Fibroblast of skin of left quadriceps (primary cell): ENCODE data around the gene IDS.
A peak's percentile ranks its signal among the peaks of the same experiment; 100 is the strongest.
"Not testable (repeated sequence)": the region's sequence is repeated elsewhere in the genome, so short reads cannot be mapped to it uniquely, and the experiment has no call there.

Experiments
- DNase-seq, 2 experiments: peaks; one replicate each; pipeline ENCODE4 v3.0.0-alpha.2; 2013; ENCODE audit warnings: low read depth in 2 of 2

The IDS gene

DNA sequence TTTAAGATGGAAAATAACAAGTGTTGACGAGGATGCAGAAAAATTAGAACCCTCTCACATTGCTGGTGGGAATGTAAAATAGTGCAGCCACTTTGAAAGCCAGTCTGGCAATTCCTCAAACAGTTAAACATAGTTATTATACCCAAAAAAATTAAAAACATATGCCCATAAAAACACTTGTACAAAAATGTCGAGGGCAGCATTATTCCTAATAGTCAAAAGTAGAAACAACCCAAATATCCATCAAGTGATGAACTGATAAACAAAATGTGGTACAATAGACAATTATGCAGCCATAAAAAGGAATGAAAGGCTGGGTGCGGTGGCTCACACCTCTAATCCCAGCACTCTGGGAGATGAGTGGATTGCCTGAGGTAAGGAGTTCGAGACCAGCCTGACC is 6.3 kb downstream of the IDS start:
- no peak for DNase-seq

DNA sequence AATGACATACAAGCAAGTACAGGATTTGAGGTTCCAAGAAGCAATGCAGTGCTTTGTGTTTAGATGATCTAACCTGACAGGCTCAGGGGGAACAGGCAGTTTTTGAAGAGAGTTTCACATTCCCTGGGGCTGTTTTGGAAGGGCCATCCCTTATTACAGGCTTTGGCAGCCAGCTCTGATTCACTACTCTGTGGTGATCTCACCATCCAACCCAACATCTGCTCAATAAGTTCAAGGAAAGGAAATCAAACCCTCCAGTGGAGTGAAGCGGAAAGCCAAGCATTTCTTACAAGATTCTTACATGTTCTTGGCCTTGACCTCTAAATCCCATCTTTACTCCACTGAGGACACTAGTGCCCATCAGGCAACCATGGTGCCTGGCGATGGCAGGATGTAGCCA is 7.5 kb downstream of the IDS start:
- peak in 1 of 2 experiments; percentile 6 for DNase-seq

DNA sequence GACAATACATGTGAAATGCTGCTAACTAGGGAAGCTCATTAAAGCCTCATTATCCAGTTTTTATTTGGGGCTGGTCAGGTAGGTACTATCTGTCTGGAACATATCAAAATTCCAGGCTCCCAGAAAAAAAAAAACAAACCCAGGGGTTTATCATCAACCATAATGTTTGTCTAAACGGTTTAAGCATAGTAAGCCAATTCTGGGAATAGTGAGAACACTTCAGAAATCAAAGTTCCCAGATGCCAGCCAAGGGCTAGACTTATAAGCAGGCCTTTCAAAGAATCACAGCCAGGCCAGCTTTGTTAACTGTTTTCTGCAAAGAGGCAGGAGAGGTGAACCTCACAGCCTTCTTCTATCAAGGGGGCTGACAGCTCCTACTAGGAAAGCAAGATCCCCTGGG is 8.1 kb downstream of the IDS start:
- no peak for DNase-seq

DNA sequence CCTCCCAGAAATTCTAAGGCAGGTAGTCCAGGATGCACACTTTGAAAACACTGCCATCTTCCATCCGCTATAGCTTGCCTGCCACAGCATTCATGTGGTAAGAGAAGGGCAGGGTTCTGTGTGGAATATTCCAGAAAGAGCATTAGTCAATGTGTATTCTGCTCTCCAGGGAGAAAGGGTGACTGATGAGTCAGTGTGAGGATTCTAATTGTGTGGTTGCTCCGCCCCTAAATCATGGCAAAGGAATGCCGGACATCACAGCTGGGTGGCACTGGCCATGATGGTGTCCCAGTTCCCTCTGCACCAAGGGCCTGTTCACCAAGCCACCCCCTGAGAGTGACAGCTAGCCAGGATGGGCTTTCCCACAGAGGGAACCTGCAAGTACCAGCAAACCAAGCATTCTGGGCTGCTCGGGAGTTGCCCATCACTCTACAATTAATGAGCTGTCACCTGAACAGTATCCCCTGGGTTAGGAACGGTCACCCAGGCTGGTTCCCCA is 9.5 kb downstream of the IDS start:
- DNase-seq = peak; percentile 7 to 22

DNA sequence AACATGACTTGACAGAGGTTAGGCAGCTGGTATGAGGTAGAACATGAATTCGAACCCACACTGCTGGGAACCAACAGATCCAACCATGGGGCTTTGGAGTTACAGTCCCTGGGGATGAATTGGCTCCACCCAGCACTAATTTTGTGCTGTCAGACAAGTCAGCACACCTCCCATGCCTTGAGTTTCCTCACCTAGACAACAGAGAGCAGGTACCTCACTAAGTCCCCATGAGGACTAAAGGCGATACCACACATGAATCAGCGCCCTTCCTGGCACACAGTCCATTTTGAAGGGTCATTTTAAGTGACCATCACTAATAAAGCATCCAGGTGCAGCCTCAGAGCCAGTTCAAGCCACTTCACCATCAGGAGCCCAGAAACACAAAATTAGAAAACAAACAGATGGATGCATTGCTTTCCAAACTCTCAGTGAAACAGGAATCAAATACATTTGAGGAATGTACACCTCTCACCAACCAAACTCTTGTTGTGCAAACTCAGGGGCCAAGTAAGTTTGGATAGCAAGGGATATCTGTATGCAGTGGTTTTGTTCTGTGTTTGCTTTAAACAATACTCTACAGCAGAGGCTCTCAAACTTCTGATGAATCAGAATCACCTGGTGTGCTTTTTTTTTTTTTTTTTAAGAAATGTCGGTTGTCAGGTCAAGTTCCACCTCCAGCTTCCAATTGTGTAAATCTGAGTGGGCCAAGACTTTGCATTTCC is 10.1 kb downstream of the IDS start:
- DNase-seq = no peak

DNA sequence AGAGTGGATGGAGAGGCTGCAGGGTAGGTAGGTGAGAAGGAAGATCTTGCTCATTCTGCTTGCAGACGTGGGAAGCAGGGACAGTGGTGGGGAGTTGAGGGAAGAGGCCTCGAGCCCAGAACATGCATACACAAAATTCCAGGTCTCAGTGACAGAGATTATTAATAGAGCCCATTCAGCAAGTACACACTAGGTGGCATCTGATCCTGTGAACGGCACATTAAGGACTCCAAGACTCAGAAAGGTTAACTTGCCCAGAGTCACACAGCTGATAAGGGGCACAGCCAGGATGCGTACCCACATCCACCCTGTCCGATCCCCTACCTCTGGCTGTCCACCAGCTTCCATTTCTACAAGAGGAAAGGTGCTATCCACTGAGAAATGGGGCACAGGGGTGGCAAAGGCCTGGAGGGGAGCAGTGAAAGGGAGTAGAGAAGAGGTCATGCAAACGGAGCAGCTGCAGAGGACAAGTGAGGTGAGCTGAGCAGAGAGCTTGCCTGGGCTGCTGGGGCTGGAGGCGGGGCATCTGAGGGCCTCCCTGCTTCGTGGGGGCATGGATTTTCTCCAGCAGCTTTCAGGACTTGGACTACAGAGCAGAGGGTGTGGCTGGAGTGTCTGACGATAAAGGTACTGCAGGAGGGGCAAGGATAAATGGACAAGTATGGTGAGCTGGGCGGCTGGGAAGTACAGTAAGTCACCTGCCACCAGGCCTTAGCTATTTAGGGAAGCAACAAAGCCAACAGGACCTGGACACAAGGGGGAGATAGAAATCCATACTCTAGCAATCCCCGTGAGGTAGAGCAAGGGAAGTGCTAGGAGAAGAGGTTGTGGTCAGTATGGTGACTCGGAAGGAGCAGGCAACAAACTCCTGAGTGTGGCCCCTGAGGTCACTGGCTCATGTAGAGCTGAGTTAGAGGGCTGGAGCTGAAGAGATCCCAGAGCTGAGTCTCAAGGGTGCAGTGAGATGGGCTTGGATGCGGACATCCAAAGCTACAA is 11.2 kb downstream of the IDS start:
- DNase-seq = no peak

DNA sequence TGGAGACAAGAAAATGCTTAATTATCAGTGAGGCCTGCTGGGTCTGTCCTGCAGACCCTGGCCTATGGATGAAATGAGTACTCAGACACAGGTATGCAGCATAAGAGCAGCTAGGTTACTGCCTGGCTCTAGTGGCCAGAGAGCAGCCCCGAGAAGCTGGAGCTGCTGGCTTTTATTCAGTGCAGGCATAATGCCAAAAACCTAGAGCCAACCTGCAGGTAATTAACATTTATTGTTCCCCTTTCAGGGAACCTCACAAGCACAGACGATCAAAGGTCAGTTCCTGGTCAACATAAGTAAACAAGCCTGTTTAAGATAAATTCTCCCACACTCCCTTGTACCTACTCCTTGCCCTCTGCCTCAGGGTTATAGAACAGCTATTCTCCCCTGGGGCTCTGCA is 13.3 kb downstream of the IDS start:
- no peak for DNase-seq

DNA sequence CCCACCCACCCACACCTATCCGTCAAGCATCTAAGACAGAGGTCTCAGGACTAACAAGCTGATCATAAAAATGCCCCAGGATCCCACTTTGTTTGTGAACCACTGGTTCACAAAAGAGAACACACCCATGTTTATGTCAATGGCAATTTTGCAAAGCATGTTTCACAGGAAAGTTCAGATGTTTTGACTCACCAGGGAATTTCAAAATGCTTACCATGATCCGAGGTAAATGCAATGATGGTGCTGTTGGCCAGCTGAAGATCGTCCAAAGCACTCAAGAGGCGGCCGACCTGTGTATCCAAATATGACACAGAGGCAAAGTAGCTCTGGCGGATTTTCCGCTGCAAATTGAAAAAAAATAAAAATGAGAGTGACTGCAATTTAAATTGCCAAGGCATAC is 15.0 kb downstream of the IDS start:
- DNase-seq = no peak

DNA sequence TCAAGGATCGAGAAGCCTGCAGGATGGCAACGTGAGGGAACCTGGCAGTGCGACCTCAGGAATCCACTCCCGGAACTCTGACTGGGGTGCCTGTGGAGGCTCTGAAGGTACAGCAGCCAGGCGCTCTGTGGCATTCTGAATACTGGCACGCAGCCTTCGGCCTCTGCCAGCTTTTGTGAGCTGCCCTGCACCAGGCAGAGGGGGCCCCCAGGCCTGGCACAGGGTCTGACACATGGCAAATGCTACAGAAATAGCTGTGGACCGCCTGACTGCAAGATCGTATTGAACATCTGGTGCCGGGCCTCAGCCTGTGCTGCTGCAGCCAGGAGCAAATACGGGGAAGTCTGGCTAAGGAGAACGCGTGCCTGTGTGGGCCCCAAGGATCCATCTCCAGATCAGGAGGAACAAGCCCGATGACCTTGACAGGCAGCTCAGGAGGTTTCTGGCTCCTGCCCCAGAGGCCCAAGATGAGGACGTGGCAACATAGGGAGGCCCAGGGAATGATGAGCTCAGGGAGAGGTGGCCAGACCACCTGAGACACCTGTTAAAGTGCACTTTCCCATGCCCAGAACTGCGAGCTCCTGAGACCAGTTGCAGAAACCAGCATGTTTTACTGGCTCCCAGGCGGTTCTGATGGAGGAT is 16.6 kb downstream of the IDS start:
- not testable (repeated sequence) for DNase-seq

DNA sequence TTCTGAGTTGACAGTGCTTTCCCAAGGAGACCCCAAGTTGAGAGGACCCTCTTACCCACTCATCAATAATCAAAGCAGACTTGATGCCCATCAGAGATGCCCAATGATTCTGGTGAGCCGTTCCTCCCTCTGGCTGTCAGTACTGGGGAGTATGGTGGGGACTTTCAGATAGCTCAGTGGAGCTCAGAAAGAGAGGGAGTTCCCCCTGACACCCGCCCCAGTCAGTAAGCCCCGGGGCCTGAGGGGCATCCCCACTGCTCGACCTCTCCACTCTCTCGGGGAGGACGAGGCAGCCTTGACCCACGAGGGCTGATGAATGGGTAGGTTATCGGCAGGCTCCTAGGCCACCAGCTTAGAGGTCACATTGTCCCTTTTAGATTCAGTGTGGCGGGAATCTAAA is 17.1 kb downstream of the IDS start:
- not testable (repeated sequence) for DNase-seq

DNA sequence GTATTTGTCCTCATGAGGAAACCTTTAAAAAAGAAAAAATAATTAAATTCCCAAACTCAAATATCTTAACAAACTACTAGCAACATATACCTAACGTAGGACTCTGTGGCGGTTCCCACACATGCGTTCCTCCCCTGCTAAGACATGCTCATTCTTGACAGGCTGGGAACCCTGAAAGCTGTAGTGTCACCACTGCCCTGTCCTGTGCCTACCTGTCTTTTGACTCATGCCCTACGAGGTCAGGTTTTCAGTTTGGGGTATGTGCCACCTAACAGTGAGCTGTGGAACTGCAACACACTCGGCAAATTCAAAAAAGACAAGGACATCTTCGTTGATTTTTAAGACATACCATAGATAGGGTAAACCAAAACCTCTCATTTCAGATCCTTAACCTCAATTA is 17.8 kb downstream of the IDS start:
- no peak for DNase-seq

DNA sequence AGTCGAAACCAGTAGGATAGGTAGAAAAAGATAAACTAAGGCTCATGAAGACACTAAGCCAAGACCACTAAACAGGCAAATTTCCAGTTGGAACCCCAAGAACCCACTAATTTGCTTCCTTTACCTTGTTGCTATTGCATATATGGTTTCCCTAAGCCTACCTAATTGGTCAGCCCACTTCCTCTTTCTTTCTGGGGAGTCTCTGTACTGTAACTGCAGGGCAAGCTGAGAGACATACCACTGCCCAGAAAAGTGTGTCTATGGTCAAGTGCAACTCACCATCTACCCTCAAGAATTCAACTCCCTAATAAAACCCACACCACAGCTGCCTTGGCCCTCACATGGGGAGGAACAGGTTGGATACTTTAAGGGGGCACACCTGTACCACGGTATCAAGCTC is 28.6 kb downstream of the IDS start:
- no peak for DNase-seq

DNA sequence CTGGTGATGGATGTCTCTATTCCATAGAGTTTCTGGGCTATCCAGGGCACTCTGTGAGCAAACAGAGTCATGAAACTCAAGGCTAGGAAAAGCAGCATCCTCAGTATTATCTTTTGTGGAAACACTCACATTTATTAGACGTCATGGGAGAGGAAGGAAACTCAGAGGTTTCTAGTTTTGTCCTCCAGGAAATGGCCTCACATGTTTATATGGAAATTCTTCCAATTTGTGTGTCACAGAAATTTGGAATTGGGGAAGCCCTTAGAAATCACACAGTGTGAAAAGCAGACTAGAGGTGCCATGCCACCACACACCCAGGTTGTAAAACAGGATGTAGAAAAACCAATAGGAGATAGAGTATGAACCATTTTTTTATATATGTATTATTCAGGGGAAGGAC is 31.1 kb downstream of the IDS start:
- DNase-seq = no peak

DNA sequence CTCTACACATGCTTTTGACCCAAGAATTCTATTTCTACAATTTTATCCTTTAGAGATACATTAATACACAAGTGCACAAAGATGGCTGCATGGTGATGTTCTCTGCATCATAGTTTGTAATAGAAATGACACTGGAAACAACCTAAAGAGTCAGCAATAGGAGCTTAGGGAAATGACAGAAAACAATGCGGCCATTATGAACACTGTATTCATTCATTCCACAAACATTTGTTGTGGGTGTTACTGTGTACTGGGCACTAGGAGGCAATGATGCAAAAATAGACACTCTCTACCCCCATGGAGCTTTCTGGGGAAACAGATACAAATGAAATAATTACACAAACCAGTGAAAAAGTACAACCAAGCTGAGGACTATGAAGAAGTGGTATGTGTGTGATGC is 32.0 kb downstream of the IDS start:
- no peak for DNase-seq

DNA sequence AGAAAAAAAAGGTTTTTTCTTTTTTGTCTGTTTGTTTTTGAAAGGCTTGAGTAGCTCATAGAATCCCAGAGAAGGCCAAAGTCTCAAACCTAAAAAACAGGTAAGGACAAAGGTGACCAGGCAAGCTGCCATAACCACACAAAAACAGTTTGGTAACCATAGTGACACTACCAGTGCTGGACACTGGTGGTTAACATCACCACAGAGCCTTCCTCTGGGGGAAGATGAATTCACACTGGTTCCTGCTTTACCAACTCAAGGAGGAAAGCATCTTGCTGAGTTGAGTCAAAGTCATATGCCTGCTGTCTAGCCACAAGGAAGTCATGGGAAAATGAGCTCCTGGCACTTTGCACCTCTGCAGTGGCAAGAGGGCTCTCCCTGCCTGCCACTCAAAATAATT is 32.5 kb downstream of the IDS start:
- no peak for DNase-seq

DNA sequence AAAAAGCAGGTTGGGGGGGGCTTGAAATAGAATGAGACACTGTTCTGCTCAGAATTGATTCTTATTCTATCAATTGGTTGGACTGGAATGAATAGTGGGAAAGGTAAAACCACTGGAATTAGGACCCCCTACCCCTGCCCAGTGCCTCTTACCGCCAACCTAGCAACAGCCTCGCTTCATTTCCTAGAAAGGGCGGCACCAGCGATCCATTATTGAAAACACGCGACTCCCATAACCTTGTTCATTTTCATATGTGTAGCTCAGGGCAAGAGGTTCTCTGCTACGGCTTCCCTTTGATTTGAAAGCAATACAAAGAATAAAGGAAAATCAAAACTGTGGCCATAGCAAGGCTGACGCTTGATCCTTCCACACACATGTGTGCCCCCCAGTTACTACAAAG is 33.7 kb downstream of the IDS start:
- DNase-seq = no peak

DNA sequence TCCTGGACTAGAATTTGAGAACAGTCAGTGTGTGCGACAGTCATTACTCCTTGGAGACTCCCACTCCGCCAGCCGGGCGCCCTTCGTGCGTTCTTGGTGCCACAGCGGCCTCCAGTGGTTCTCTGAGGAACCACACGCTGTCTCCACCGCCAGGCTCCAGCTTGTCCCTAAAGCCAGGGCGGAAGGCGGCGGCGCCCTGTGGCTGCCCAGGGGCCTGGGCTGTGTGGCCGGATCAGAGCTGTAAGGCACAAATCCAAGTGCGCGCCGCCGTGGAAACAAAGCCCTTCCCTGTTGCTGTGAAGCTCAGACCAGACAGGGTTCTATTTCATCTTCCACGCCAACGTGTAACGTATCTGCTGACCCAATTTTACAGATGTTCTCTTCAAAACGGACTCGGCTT is 34.2 kb downstream of the IDS start:
- no peak for DNase-seq

DNA sequence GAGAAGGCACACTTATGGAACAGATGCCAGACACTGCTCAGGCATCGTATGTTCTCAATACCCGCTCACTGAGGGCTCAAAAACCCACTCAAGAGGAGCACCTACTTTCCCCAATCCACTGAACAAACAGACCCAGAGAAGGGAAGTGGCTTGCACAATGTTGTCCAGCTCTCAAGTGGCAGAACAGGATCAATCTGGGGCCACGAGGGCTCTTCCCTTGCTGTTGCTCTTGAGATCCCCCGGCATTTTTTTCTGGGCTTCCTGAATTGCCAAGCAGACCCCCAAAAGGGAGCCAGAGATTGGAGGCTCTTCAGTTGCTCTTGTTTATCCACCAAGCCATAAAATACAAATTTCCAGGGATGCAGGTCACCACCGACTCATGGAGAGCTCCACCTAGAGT is 35.7 kb downstream of the IDS start:
- DNase-seq = no peak

DNA sequence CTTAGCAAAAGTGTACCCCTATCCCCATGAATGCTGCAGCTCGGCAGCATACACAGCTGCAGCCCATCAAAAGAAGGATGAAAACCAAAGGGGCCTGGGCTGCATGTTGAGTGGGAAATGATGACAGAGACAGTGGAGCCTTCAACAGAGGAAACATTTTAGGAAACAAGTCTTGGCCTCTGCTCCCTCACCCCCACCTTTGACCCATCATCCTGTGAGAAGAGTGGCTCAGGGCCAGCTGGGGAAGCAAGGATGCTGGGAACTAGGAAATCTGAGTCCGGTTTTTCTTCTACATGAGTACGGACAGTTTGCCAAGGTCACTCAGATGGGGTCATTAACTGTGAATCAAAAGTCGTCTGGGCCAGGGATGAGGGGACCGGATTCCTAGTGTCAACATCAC is 37.2 kb downstream of the IDS start:
- DNase-seq = no peak

DNA sequence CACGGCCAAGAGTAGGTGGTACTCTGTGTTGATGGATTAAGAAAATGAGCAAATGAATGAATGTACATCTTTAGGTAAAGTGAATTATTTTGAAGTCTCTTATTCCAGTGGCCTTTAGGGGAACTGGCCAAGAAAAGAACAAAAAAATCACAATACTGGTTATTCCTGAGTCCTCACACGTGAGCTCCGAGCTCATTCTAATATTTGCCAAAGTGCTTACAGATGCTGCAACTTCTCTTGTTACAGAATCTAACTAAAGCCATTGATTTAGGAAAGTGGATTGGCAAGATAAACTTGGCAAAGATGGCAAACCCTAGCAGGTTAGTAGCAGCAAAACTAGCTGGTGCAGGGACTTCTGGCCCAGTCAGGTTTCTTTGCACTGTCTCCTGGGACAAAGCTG is 37.6 kb downstream of the IDS start:
- no peak for DNase-seq

DNA sequence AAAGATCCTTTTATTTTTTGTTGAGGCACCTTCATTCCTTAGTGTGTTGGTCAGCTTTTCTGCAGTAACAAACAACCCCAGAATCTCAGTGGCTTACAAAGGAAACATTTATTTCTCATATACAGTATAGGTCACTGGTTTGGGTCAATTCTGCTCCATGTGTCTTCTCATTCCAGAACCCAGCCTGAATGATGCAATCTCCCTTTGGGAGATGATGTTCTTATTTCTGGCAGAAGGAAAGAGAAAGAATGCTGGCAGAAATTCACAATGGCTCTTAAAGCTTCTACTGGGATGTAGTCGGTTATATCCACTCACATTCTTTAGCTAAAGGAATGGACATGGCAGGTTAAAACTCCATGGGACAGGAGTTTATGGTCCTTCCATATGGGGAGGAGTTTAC is 42.3 kb downstream of the IDS start:
- peak; percentile 32 to 33 for DNase-seq

DNA sequence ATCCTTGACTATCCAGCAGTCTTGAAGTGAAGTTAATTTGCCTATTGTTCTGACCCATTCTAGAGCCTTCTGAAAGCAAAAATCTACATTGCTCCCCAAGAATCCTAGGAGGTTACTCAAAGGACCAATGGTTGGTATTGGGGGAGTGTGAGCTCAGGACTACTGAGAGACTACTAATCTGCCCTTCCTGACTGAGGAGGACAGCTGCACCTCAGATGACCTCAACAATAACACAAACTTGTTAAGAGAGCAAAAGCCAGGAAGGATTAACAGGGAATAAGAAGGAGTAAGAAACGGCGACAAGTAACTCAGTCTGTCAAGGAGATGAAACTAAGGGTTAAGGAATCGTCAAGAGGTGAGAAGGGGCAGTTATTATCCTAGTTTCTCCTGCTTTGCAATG is 43.4 kb downstream of the IDS start:
- no peak for DNase-seq
